ENCODE results near the gene OR10H4. TPM values are rescaled to one million over a fixed set of nuclear protein-coding genes. Genes with fewer than 3 reads are reported as not detected.

The OR10H4 gene
- total and polyA plus RNA-seq, 2 of the 8 experiments (the other 6 are each of a cell fraction or from before 2014, with no cell fraction given), result not detected

GRCh38 chr19:15991602-15992001 is 42.8 kb downstream of the OR10H4 start (continued):
- no peak for TF ChIP-seq E2F6 (IDR thresholded peaks at IDR 0.05)

Data from H1 (cell line).